ENCODE data around the gene KLHL29. TPM values are rescaled to one million over a fixed set of nuclear protein-coding genes. Genes with fewer than 3 reads are reported as not detected.
"Not testable (repeated sequence)": the region's sequence is repeated elsewhere in the genome, so short reads cannot be mapped to it uniquely, and the experiment has no call there.

The KLHL29 gene
- polyA plus RNA-seq, 1 of the 3 experiments (the other 2 are of a cell fraction) = 4.6 TPM

DNA sequence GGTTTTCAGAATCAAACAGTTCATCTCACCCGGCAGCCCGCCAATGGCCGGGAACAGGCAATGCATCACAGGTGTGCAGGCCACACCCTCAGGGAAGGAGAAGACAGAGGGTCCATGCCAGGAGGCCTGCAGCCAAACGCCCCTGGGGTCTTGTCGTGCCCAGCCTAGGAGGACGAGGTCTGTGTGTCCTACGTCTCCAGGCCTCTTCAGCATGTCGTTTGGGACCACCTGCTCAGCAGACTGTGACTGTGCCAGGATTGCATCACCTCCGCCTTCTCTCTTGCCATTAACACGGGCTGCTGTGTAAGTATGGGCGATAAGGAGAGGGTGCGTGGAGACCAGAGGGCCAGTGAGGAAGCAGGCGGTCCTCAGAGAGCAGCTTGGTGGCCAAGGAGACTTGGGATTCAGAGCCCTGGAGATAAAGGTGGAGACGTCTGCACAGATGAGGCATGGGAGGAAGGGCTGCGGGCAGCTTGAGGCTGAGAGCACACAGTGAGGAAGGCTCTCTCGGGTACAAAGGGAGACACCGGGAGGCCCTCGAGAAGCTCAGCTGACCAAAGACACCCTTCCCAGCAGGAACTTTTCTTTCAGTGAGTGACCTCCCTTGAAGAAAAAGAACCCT, 37.4 kb upstream of the KLHL29 start:
- Histone ChIP-seq H3K79me2 (ENCODE audit: insufficient read depth) (no peaks in the 10 kb centered on the region), H3K9me3 (no peaks in the 10 kb centered on the region), H3K27me3 (ENCODE audit: insufficient read depth) (peaks cover 20% of the 10 kb centered on the region; the same call in 1 of the 2 replicates), H3K4me3 (ENCODE audit: low read depth in 2 of 2, low read length in 1 of 2) (no peak overlapping the region), H2AFZ (ENCODE audit: low read depth) (no peak overlapping the region), H3K4me1 (ENCODE audit: control insufficient read depth in 1 of 2, insufficient read depth in 2 of 2, low read depth in 1 of 2, low read length in 1 of 2) (peaks cover 4 to 28% of the 10 kb centered on the region in 2 experiments; a peak in 3 of 4 replicates), H3K36me3 (replicated peaks in 1 of 2; ENCODE audit: control insufficient read depth in 1 of 2, insufficient read depth in 2 of 2, low read length in 1 of 2) (no peaks in the 10 kb centered on the region), H3K9ac (no peak overlapping the region), H3F3A (replicated peaks; ENCODE audit: insufficient read depth) (no peaks in the 10 kb centered on the region), H3K4me2 (no peak overlapping the region), H3K27ac (ENCODE audit: low read depth in 2 of 2, low read length in 1 of 2) (no peak overlapping the region), H4K20me1 (ENCODE audit: insufficient read depth) (no peaks in the 10 kb centered on the region), H3K9me2 (no peaks in the 10 kb centered on the region)
- no peak for DNase-seq
- WGBS (ENCODE audit: low lambda C conversion rate) = 65% methylated on average over 18 of the region's 18 CpGs
- CTCF ChIA-PET = interaction anchor here (1.1 kb wide), 2 partner anchors 68 to 991 kb away, joined by 3 read pairs; no protein-coding TSS in a partner anchor
- TF ChIP-seq RCOR1 (IDR thresholded peaks at IDR 0.05; ENCODE audit: low read length) = no peak
- no peak for TF ChIP-seq YY1 (IDR thresholded peaks at IDR 0.05; ENCODE audit: low read depth)
- TF ChIP-seq NRF1 (IDR thresholded peaks at IDR 0.05; ENCODE audit: low read depth, low read length) = no peak
- TF ChIP-seq TEAD4 (IDR thresholded peaks at IDR 0.05; ENCODE audit: borderline replicate concordance, insufficient read depth) = no peak
- TF ChIP-seq, protein P1, sequence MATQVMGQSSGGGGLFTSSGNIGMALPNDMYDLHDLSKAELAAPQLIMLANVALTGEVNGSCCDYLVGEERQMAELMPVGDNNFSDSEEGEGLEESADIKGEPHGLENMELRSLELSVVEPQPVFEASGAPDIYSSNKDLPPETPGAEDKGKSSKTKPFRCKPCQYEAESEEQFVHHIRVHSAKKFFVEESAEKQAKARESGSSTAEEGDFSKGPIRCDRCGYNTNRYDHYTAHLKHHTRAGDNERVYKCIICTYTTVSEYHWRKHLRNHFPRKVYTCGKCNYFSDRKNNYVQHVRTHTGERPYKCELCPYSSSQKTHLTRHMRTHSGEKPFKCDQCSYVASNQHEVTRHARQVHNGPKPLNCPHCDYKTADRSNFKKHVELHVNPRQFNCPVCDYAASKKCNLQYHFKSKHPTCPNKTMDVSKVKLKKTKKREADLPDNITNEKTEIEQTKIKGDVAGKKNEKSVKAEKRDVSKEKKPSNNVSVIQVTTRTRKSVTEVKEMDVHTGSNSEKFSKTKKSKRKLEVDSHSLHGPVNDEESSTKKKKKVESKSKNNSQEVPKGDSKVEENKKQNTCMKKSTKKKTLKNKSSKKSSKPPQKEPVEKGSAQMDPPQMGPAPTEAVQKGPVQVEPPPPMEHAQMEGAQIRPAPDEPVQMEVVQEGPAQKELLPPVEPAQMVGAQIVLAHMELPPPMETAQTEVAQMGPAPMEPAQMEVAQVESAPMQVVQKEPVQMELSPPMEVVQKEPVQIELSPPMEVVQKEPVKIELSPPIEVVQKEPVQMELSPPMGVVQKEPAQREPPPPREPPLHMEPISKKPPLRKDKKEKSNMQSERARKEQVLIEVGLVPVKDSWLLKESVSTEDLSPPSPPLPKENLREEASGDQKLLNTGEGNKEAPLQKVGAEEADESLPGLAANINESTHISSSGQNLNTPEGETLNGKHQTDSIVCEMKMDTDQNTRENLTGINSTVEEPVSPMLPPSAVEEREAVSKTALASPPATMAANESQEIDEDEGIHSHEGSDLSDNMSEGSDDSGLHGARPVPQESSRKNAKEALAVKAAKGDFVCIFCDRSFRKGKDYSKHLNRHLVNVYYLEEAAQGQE (IDR thresholded peaks at IDR 0.05; ENCODE audit: low read depth, low read length) = no peak
- TF ChIP-seq TAF1 (IDR thresholded peaks at IDR 0.05; ENCODE audit: borderline replicate concordance, low read depth, low read length) = no peak
- no peak for TF ChIP-seq EZH2phosphoT487 (IDR thresholded peaks at IDR 0.05; ENCODE audit: borderline replicate concordance, low read depth)
- TF ChIP-seq SIN3A (IDR thresholded peaks at IDR 0.05; ENCODE audit: borderline replicate concordance, low read depth, low read length) = no peak
- no peak for TF ChIP-seq RXRA (IDR thresholded peaks at IDR 0.05; ENCODE audit: borderline replicate concordance, low read depth)
- no peak for TF ChIP-seq JUND (IDR thresholded peaks at IDR 0.05)
- TF ChIP-seq, protein P2, sequence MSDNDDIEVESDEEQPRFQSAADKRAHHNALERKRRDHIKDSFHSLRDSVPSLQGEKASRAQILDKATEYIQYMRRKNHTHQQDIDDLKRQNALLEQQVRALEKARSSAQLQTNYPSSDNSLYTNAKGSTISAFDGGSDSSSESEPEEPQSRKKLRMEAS (IDR thresholded peaks at IDR 0.05; ENCODE audit: low read depth) = no peak
- no peak for TF ChIP-seq FOXM1 (IDR thresholded peaks at IDR 0.05; ENCODE audit: low read depth)
- TF ChIP-seq MXI1 (IDR thresholded peaks at IDR 0.05; ENCODE audit: low read depth, low read length) = no peak
- no peak for TF ChIP-seq EP300 (IDR thresholded peaks at IDR 0.05; ENCODE audit: borderline replicate concordance in 1 of 2, low read depth in 1 of 2, low read length in 1 of 2)
- no peak for TF ChIP-seq GATA2 (CRISPR knock-in tag; IDR thresholded peaks at IDR 0.05)
- TF ChIP-seq FOSL2 (IDR thresholded peaks at IDR 0.05; ENCODE audit: borderline replicate concordance, low read depth) = no peak
- POLR2A ChIA-PET = no interaction called here

- H3K36me3 ChIP-seq (replicated peaks in 1 of 2; ENCODE audit: control insufficient read depth in 1 of 2, insufficient read depth in 2 of 2, low read length in 1 of 2); H3K9me2 ChIP-seq; POLR2A ChIA-PET; H3K27ac ChIP-seq (ENCODE audit: low read depth in 2 of 2, low read length in 1 of 2); H3K79me2 ChIP-seq (ENCODE audit: insufficient read depth); H3K9ac ChIP-seq; DNase-seq; H3F3A ChIP-seq (replicated peaks; ENCODE audit: insufficient read depth); H3K4me2 ChIP-seq; H3K4me3 ChIP-seq (ENCODE audit: low read depth in 2 of 2, low read length in 1 of 2); H4K20me1 ChIP-seq (ENCODE audit: insufficient read depth); H3K9me3 ChIP-seq; H2AFZ ChIP-seq (ENCODE audit: low read depth): not testable (repeated sequence)
- CTCF ChIA-PET = interaction anchor here (1.1 kb wide), 2 partner anchors 68 to 992 kb away, joined by 3 read pairs; no protein-coding TSS in a partner anchor
- 76% methylated on average over 5 of the region's 10 CpGs for WGBS (ENCODE audit: low lambda C conversion rate)
- Histone ChIP-seq H3K27me3 (ENCODE audit: insufficient read depth) (peaks cover 20% of the 10 kb centered on the region; the same call in 1 of the 2 replicates), H3K4me1 (ENCODE audit: control insufficient read depth in 1 of 2, insufficient read depth in 2 of 2, low read depth in 1 of 2, low read length in 1 of 2) (peaks cover 4 to 28% of the 10 kb centered on the region in 2 experiments; a peak in 3 of 4 replicates)
Measured at GRCh38 chr2:23348093-23348481, 36.9 kb upstream of the KLHL29 start.

All from SK-N-SH (cell line).